PC-9 (cell line): ENCODE measurements around the gene ATP6V1D.

Experiments used
- EZH2 ChIP-seq: fragments of 200-600 bp; sonication (generic); IDR thresholded peaks from 2 replicates; pipeline ENCODE4 v1.8.0; 2017; ENCODE audit warnings: antibody characterized with exemption, low read depth
- TF ChIP-seq, protein P1 (sequence below): fragments of 200-600 bp; sonication (generic); conservative IDR thresholded peaks from 2 replicates; pipeline ENCODE4 v1.6.1; 2017; ENCODE audit warnings: mixed run types, antibody characterized with exemption, mild to moderate bottlenecking, moderate library complexity

DNA sequence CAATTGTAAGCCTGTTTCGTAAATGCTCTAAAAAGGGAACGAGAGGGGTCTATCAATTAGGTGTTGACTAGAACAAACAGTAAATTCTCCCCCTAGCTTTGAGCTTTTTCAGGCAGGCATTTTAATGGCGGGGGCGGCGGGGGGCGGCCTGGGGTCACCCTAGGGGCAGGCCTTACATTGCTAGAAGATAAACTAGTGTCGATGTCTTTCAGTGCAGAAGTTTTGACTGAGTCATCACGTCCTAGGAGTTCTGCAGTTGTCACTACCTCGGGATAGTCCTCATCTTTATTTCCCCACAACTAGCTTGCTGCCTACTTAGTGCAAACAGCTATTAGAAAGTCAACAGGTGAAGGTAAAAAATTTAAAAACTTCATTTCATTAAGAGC, 1.6 kb downstream of the ATP6V1D start:
- TF ChIP-seq, protein P1, sequence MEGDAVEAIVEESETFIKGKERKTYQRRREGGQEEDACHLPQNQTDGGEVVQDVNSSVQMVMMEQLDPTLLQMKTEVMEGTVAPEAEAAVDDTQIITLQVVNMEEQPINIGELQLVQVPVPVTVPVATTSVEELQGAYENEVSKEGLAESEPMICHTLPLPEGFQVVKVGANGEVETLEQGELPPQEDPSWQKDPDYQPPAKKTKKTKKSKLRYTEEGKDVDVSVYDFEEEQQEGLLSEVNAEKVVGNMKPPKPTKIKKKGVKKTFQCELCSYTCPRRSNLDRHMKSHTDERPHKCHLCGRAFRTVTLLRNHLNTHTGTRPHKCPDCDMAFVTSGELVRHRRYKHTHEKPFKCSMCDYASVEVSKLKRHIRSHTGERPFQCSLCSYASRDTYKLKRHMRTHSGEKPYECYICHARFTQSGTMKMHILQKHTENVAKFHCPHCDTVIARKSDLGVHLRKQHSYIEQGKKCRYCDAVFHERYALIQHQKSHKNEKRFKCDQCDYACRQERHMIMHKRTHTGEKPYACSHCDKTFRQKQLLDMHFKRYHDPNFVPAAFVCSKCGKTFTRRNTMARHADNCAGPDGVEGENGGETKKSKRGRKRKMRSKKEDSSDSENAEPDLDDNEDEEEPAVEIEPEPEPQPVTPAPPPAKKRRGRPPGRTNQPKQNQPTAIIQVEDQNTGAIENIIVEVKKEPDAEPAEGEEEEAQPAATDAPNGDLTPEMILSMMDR: no peak
- no peak for TF ChIP-seq EZH2
